OCI-LY3 (cell line): ENCODE results near the gene RNU6-1.

Experiments used
- EZH2phosphoT487 ChIP-seq: fragments of 200-600 bp; shearing (Covaris generic); IDR thresholded peaks from 2 replicates; pipeline ENCODE4 v1.6.1; 2018; ENCODE audit warnings: antibody characterized with exemption, mixed run types, low read depth
- TF ChIP-seq, protein P1 (sequence below): fragments of 200-600, 300-600 bp; sonication (generic); IDR thresholded peaks from 2 replicates; pipeline ENCODE4 v1.5.1; 2014; ENCODE audit warnings: antibody characterized with exemption, low read length, low read depth

DNA sequence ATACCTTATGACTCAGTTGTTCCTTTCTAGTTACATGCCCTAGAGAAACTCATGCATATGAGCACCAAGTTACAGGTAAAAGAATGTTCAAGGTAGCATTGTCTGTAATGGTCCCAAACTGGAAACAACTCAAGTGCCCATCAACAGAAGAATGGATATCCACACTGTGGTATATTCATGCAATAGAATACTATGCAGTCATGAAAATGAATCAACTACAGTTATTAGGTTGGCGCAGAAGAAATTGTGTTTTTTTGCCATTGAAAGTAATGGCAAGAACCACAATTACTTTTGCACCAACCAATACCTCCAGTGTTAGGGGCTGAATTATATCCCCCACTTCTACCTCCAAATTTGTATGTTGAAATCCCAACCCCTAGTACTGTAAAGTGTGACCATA is 9.7 kb upstream of the RNU6-1 start:
- TF ChIP-seq, protein P1, sequence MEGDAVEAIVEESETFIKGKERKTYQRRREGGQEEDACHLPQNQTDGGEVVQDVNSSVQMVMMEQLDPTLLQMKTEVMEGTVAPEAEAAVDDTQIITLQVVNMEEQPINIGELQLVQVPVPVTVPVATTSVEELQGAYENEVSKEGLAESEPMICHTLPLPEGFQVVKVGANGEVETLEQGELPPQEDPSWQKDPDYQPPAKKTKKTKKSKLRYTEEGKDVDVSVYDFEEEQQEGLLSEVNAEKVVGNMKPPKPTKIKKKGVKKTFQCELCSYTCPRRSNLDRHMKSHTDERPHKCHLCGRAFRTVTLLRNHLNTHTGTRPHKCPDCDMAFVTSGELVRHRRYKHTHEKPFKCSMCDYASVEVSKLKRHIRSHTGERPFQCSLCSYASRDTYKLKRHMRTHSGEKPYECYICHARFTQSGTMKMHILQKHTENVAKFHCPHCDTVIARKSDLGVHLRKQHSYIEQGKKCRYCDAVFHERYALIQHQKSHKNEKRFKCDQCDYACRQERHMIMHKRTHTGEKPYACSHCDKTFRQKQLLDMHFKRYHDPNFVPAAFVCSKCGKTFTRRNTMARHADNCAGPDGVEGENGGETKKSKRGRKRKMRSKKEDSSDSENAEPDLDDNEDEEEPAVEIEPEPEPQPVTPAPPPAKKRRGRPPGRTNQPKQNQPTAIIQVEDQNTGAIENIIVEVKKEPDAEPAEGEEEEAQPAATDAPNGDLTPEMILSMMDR = no peak
- TF ChIP-seq EZH2phosphoT487 = no peak
